ENCODE data around the gene IL25. TPM values are rescaled to one million over a fixed set of nuclear protein-coding genes. Genes with fewer than 3 reads are reported as not detected.
"Not testable (repeated sequence)": the region's sequence is repeated elsewhere in the genome, so short reads cannot be mapped to it uniquely, and the experiment has no call there.

IL25 gene
- total RNA-seq, 4 donors from 2014 or later, result 0.68 to 1.2 TPM; not detected in 2

DNA sequence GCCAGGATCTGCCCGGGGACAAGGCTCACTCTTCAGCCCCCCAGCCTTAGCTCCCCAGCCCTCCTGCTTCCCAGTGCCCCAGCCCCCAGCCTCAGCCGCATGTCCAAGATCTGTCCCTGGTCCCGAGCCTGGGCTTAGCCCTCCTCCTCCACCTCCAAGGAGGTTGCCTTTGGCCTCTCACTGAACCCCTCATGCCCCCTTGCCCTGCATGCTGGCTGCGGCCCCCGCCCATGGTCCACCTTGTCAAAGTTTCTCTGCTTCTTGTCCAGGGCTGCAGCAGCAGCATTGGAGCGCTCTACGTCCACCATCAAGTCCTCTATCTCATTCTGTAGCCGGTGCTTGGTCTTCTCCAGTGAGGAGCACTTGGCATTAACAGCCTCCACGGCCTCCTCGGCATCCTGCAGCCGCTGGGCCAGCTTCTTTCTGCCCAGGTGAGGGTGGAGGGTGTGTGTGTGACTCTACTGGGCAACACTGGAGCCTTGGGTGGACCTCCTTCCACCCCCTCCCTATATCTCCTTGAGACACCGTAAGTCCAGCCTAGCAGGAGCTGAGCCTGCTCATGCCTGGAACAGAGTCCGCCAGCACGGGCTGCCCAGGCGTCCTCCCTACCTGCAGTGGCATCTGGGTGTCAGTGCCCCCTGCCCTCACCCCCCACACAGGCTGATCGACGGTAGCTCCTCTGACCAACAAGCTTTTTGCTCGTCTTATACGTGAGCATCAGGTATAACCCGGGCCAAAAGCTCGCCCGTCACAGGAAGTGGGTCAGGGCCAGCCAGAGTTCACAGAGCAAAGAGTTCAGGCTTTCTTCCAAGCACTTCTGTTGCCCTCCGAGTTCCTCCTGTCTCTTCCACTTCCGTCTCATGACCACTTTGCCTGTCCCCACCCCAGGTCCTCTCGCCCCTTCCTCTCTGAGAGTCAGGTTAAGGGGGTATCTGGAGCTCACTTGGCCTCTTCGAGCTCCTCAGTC is 15.6 kb downstream of the IL25 start:
- H3K4me3 ChIP-seq, result no peak overlapping the region
- H3K27me3 ChIP-seq, result peaks cover 6% of the 10 kb centered on the region
- H3K9me3 ChIP-seq, result no peaks in the 10 kb centered on the region
- no peaks in the 10 kb centered on the region for H3K36me3 ChIP-seq
- WGBS, result 77% methylated on average over 23 of the region's 26 CpGs
- H3K4me1 ChIP-seq, result no peaks in the 10 kb centered on the region
- no peak for DNase-seq (ENCODE audit: low spot score in 2 of 2)
- no peak overlapping the region for H3K27ac ChIP-seq
- TF ChIP-seq POLR2AphosphoS5 (IDR thresholded peaks at IDR 0.05), result no peak
- TF ChIP-seq CTCF (IDR thresholded peaks at IDR 0.05), result no peak
- TF ChIP-seq EP300 (IDR thresholded peaks at IDR 0.05), result no peak
- TF ChIP-seq POLR2A (IDR thresholded peaks at IDR 0.05), result no peak

DNA sequence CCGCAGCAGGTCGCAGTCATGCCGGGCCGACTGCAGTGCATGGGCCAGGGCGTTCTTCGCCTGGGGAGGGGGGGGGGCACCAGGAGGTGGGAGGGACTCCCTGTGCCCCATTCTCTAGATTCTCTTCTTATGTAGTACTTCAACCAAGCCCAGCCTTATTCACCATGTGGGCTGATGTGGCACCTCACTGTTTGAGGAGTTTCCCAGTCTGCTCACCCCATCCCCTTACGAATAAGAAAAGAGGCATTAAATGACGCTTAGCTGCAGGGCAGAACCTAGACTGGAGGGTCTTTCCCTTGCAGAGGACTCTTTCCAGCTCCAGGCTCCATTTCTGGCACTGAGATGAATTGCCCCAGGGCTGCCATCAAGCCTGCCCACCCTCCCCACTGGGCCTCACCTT is 16.4 kb downstream of the IL25 start:
- no peak overlapping the region for H3K4me3 ChIP-seq
- 88% methylated on average over 7 of the region's 8 CpGs for WGBS
- no peaks in the 10 kb centered on the region for H3K9me3 ChIP-seq
- no peak for DNase-seq (ENCODE audit: low spot score in 2 of 2)
- H3K4me1 ChIP-seq, result no peaks in the 10 kb centered on the region
- H3K36me3 ChIP-seq, result no peaks in the 10 kb centered on the region
- TF ChIP-seq CTCF (IDR thresholded peaks at IDR 0.05) (no peak), POLR2A (IDR thresholded peaks at IDR 0.05) (no peak), EP300 (IDR thresholded peaks at IDR 0.05) (no peak), POLR2AphosphoS5 (IDR thresholded peaks at IDR 0.05) (no peak)
- peaks cover 9% of the 10 kb centered on the region for H3K27me3 ChIP-seq
- no peak overlapping the region for H3K27ac ChIP-seq

GRCh38 chr14:23389396-23389795 is 16.8 kb downstream of the IL25 start:
- 80% methylated on average over 12 of the region's 12 CpGs for WGBS
- TF ChIP-seq POLR2AphosphoS5 (IDR thresholded peaks at IDR 0.05), result no peak
- no peak for TF ChIP-seq EP300 (IDR thresholded peaks at IDR 0.05)
- no peak for TF ChIP-seq POLR2A (IDR thresholded peaks at IDR 0.05)
- TF ChIP-seq CTCF (IDR thresholded peaks at IDR 0.05), result no peak
- no peaks in the 10 kb centered on the region for H3K4me1 ChIP-seq
- peaks cover 9% of the 10 kb centered on the region for H3K27me3 ChIP-seq
- no peak overlapping the region for H3K4me3 ChIP-seq
- DNase-seq (ENCODE audit: low spot score in 2 of 2), result no peak
- H3K36me3 ChIP-seq, result no peaks in the 10 kb centered on the region
- no peak overlapping the region for H3K27ac ChIP-seq
- no peaks in the 10 kb centered on the region for H3K9me3 ChIP-seq

GRCh38 chr14:23389871-23390270 is 17.3 kb downstream of the IL25 start:
- not testable (repeated sequence) for H3K9me3 ChIP-seq; H3K27me3 ChIP-seq; DNase-seq (ENCODE audit: low spot score in 2 of 2); H3K4me3 ChIP-seq; H3K4me1 ChIP-seq; H3K36me3 ChIP-seq; H3K27ac ChIP-seq
- 92% methylated on average over 5 of the region's 19 CpGs for WGBS

DNA sequence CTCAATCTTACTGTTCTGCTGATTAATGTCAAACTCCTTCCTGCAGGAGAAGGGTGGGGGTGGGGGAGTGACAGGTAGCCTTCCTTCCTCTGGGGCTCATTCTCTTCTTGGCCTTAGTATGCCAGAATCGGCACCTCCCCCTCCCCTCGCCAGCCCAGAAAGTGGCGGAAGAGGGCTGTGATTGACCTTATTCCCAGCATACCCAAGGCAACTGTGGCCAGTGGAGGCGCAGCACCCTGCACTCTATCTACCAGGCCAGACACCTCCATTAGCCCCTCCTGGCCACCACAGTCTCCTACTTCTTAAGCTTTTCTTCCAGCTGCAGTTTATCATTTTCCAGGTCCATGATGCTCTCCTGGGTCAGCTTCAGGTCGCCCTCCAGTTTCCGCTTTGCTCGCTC is 20.0 kb downstream of the IL25 start:
- Histone ChIP-seq H3K27me3 (peaks cover 11% of the 10 kb centered on the region), H3K36me3 (no peaks in the 10 kb centered on the region), H3K9me3 (no peaks in the 10 kb centered on the region), H3K27ac (no peak overlapping the region), H3K4me1 (no peaks in the 10 kb centered on the region), H3K4me3 (no peak overlapping the region)
- DNase-seq (ENCODE audit: low spot score in 2 of 2), result no peak
- WGBS, result 74% methylated on average over 7 of the region's 7 CpGs
- no peak for TF ChIP-seq POLR2A (IDR thresholded peaks at IDR 0.05)
- TF ChIP-seq EP300 (IDR thresholded peaks at IDR 0.05), result no peak
- no peak for TF ChIP-seq CTCF (IDR thresholded peaks at IDR 0.05)
- TF ChIP-seq POLR2AphosphoS5 (IDR thresholded peaks at IDR 0.05), result no peak

All from suprapubic skin (tissue), 4 donors.